ENCODE data around the gene FYN. TPM values are rescaled to one million over a fixed set of nuclear protein-coding genes. Genes with fewer than 3 reads are reported as not detected.

FYN gene
- total and polyA plus RNA-seq, 2 of the 8 experiments (the other 6 are each of a cell fraction or from before 2014, with no cell fraction given) = 46.8 to 97.2 TPM

GRCh38 chr6:111776236-111777221 is 96.7 kb downstream of the FYN start:
- DNase-seq (ENCODE audit: low read depth in 1 of 2, low spot score in 2 of 2) (no peak), FAIRE-seq (no peak)
- H3K4ac ChIP-seq (replicated peaks; ENCODE audit: insufficient read length, low read depth, low read length) = no peak overlapping the region
- no peaks in the 10 kb centered on the region for H3K27me3 ChIP-seq (replicated peaks in 1 of 4; ENCODE audit: control insufficient read depth in 3 of 4, extremely low read depth in 1 of 4, insufficient read depth in 3 of 4, low read length in 3 of 4)
- H3K4me3 ChIP-seq (ENCODE audit: extremely low read depth in 1 of 4, insufficient read depth in 2 of 4, low read depth in 3 of 4, low read length in 4 of 4) = no peak overlapping the region
- H4K91ac ChIP-seq (replicated peaks; ENCODE audit: insufficient read length, low read length) = no peak overlapping the region
- H3K14ac ChIP-seq (ENCODE audit: insufficient read length) = no peak overlapping the region
- H2BK5ac ChIP-seq (ENCODE audit: low read depth, low read length) = no peak overlapping the region
- no peak overlapping the region for H3K4me2 ChIP-seq (ENCODE audit: insufficient read depth in 1 of 2, low read depth in 2 of 2, low read length in 2 of 2)
- peaks cover 0 to 4% (median 2%) of the 10 kb centered on the region in 4 experiments; a peak in 4 of 7 replicates for H3K4me1 ChIP-seq (replicated peaks in 1 of 4; ENCODE audit: control insufficient read depth in 3 of 4, insufficient read depth in 4 of 4, low read length in 3 of 4)
- no peak overlapping the region for H2AK5ac ChIP-seq (ENCODE audit: low read depth, low read length)
- no peak overlapping the region for H2AFZ ChIP-seq (ENCODE audit: low read length)
- no peaks in the 10 kb centered on the region for H3K36me3 ChIP-seq (ENCODE audit: control insufficient read depth in 2 of 4, insufficient read depth in 4 of 4, low read length in 3 of 4)
- H3K23ac ChIP-seq (ENCODE audit: insufficient read length) = no peak overlapping the region
- no peak overlapping the region for H3K56ac ChIP-seq (replicated peaks; ENCODE audit: insufficient read length, low read depth, low read length)
- H2BK20ac ChIP-seq (ENCODE audit: low read length) = no peak overlapping the region
- CTCF ChIA-PET (ENCODE audit: partially characterized antibody) = interaction anchor here (0.8 to 2.8 kb wide), 7 partner anchors 13 to 253 kb away, joined by 3 to 12 read pairs (median 3); partner anchors contain the start of gene FYN
- no peak overlapping the region for H4K8ac ChIP-seq (ENCODE audit: extremely low read depth, insufficient read depth, low read length)
- WGBS, 2 experiments (ENCODE audit: extremely low coverage in 1 of 2, insufficient coverage in 1 of 2, insufficient read length in 1 of 2, insufficient replicate concordance in 2 of 2, low coverage in 1 of 2, low lambda C conversion rate in 2 of 2, missing lambda C conversion rate in 1 of 2) = 83% methylated on average over 8 of the region's 8 CpGs; no CpG with 5 or more reads in 1 of the 2 experiments
- H3K79me2 ChIP-seq (ENCODE audit: control insufficient read depth in 1 of 2, insufficient read depth in 2 of 2, low read length in 2 of 2) = no peaks in the 10 kb centered on the region; a peak in 1 of 4 replicates
- no peaks in the 10 kb centered on the region for H3K9me3 ChIP-seq (ENCODE audit: insufficient read depth in 2 of 2, low read depth in 1 of 2, low read length in 1 of 2)
- POLR2A ChIA-PET (ENCODE audit: partially characterized antibody) = interaction anchor here (0.5 to 1.2 kb wide), 3 partner anchors 14 to 24 kb away, joined by 3 read pairs; no protein-coding TSS in a partner anchor
- no peak overlapping the region for H3K18ac ChIP-seq (ENCODE audit: extremely low read depth, low read length)
- no peak overlapping the region for H2BK120ac ChIP-seq (replicated peaks; ENCODE audit: low read depth, low read length)
- H4K5ac ChIP-seq (ENCODE audit: insufficient read length, low read depth, low read length) = no peak overlapping the region
- no peaks in the 10 kb centered on the region for H4K20me1 ChIP-seq (replicated peaks in 1 of 2; ENCODE audit: control insufficient read depth in 1 of 2, insufficient read depth in 2 of 2, low read length in 2 of 2)
- no peak overlapping the region for H2BK15ac ChIP-seq (ENCODE audit: low read length)
- H3K23me2 ChIP-seq (ENCODE audit: low read depth, low read length) = no peaks in the 10 kb centered on the region
- no peak overlapping the region for H3K27ac ChIP-seq (ENCODE audit: low read depth, low read length)
- H3K79me1 ChIP-seq (ENCODE audit: low read depth, low read length) = no peaks in the 10 kb centered on the region; the same call in 1 of the 2 replicates
- no peak overlapping the region for H3K9ac ChIP-seq (replicated peaks in 1 of 4; ENCODE audit: extremely low read depth in 1 of 4, low read depth in 3 of 4, low read length in 3 of 4)
- H2BK12ac ChIP-seq (ENCODE audit: low read depth, low read length) = no peak overlapping the region
- TF ChIP-seq JUN (IDR thresholded peaks at IDR 0.05; ENCODE audit: low read depth, low read length) (no peak), SIN3A (conservative IDR thresholded peaks at IDR 0.05 in 1 of 2, IDR thresholded peaks at IDR 0.05 in 1 of 2; ENCODE audit: low read depth in 1 of 2, low read length in 2 of 2) (no peak), RFX5 (IDR thresholded peaks at IDR 0.05; ENCODE audit: borderline replicate concordance, low read depth, low read length) (no peak), ATF3 (IDR thresholded peaks at IDR 0.05; ENCODE audit: insufficient read depth, low read depth, low read length) (no peak), RNF2 (IDR thresholded peaks at IDR 0.05; ENCODE audit: borderline replicate concordance, low read depth, low read length, missing control alignments, poor library complexity, severe bottlenecking) (no peak), BACH1 (IDR thresholded peaks at IDR 0.05; ENCODE audit: low read length) (no peak), JUND (IDR thresholded peaks at IDR 0.05; ENCODE audit: low read length) (no peak), POLR2AphosphoS5 (IDR thresholded peaks at IDR 0.05; ENCODE audit: low read depth, low read length) (no peak), CBX5 (IDR thresholded peaks at IDR 0.05; ENCODE audit: low read depth, low read length) (no peak), SP4 (IDR thresholded peaks at IDR 0.05; ENCODE audit: low read length) (no peak), SP1 (IDR thresholded peaks at IDR 0.05; ENCODE audit: low read depth, low read length) (no peak)
